ENCODE results near the gene FAM110A. TPM values are rescaled to one million over a fixed set of nuclear protein-coding genes. Genes with fewer than 3 reads are reported as not detected.

FAM110A gene
- total and polyA plus RNA-seq, 9 of the 15 experiments (the other 6 are each of a cell fraction or from before 2014, with no cell fraction given), result 0.73 to 15.5 (median 3.6) TPM

GRCh38 chr20:844473-845225, 11.1 kb downstream of the FAM110A start (continued):
- TF ChIP-seq ZBTB33 (CRISPR knock-in tag; IDR thresholded peaks at IDR 0.05) (peak; percentile 79), ZBTB43 (CRISPR knock-in tag; IDR thresholded peaks at IDR 0.05) (no peak), RBFOX2 (IDR thresholded peaks at IDR 0.05; ENCODE audit: low read depth, low read length) (0 out of 2 replicates have a peak, but pooled peaks have one; percentile 14), NONO (IDR thresholded peaks at IDR 0.05; ENCODE audit: low read depth in 2 of 2, low read length in 1 of 2) (no peak)

GRCh38 chr20:845226-845868, 11.8 kb downstream of the FAM110A start:
- FAIRE-seq (no peak), ATAC-seq (no peak), DNase-seq (ENCODE audit: extremely low read depth in 1 of 4, low spot score in 3 of 4) (no peak)
- ChIA-PET POLR2A (no interaction called here), CTCF (ENCODE audit: low intra/inter-chr PET ratio) (no interaction called here)
- intact Hi-C loops (cut with micrococcal nuclease) (no loop called here), in situ Hi-C loops (cut with MboI) (no loop called here)
- no peak overlapping the region for H3K4me2 ChIP-seq (ENCODE audit: insufficient read depth, low read length)
- BruUV-seq (replicated peaks), result no TSS peak
- peaks cover 7% of the 10 kb centered on the region for H3K79me2 ChIP-seq (ENCODE audit: control insufficient read depth, insufficient read depth, low read length)
- H3K9me1 ChIP-seq (ENCODE audit: control insufficient read depth, insufficient read depth, low read length), result peaks cover 3% of the 10 kb centered on the region
- H3K27me3 ChIP-seq (ENCODE audit: control insufficient read depth in 2 of 2, insufficient read depth in 2 of 2, low read length in 2 of 2), result no peaks in the 10 kb centered on the region
- 0 out of 2 replicates have a peak, but pooled peaks cover 11% of the 10 kb centered on the region for H4K20me1 ChIP-seq (replicated peaks; ENCODE audit: control insufficient read depth, insufficient read depth, low read length)
- peaks cover 11 to 53% of the 10 kb centered on the region in 2 experiments; a peak in 4 of 5 replicates for H3K4me1 ChIP-seq (replicated peaks in 1 of 2; ENCODE audit: control insufficient read depth in 2 of 2, insufficient read depth in 2 of 2, low read length in 2 of 2)
- 99% methylated on average over 10 of the region's 50 CpGs for WGBS (ENCODE audit: insufficient coverage, low coverage, missing lambda C conversion rate)
- peak overlapping the region in 1 of 2 experiments; percentile 68; a peak in 2 of 4 replicates for H3K9ac ChIP-seq (ENCODE audit: insufficient read depth in 1 of 2, low read depth in 2 of 2, low read length in 2 of 2)
- H3K9me3 ChIP-seq (replicated peaks; ENCODE audit: control insufficient read depth, insufficient read depth, low read depth, low read length), result no peaks in the 10 kb centered on the region
- H3K4me3 ChIP-seq, result no peak overlapping the region
- H3K36me3 ChIP-seq (ENCODE audit: control insufficient read depth, insufficient read depth, low read length), result peaks cover 15% of the 10 kb centered on the region; the same call in 1 of the 3 replicates
- no peak overlapping the region for H3K27ac ChIP-seq (ENCODE audit: extremely low read depth, low read depth, low read length)
- TF ChIP-seq ZBED1 (IDR thresholded peaks at IDR 0.05) (no peak), RBFOX2 (IDR thresholded peaks at IDR 0.05; ENCODE audit: low read depth, low read length) (0 out of 2 replicates have a peak, but pooled peaks have one; percentile 17)
- no peak overlapping the region for H2AFZ ChIP-seq (ENCODE audit: low read depth, low read length)
